HG03378 (cell line): ENCODE measurements around the gene GRM1.
"Not testable (repeated sequence)": the region's sequence is repeated elsewhere in the genome, so short reads cannot be mapped to it uniquely, and the experiment has no call there.

Experiments
- ATAC-seq: cut with Tn5 transposase; IDR thresholded peaks from one replicate; pipeline ENCODE4 v1.9.1; 2021; ENCODE audit warnings: mild to moderate bottlenecking, moderate library complexity; ENCODE audit not compliant: unreplicated experiment

Gene GRM1

GRCh38 chr6:146267447-146267846 lies 238.6 kb downstream of the GRM1 start:
- no peak for ATAC-seq

- no peak for ATAC-seq
These were observed 239.1 kb downstream of the GRM1 start for GRCh38 chr6:146267946-146268345.

- no peak for ATAC-seq
These were observed 240.6 kb downstream of the GRM1 start for GRCh38 chr6:146269482-146269881.

GRCh38 chr6:146271163-146271562 lies 242.3 kb downstream of the GRM1 start:
- not testable (repeated sequence) for ATAC-seq

- ATAC-seq = no peak
These were observed 244.6 kb downstream of the GRM1 start for GRCh38 chr6:146273490-146273889.

GRCh38 chr6:146277142-146277541 lies 248.3 kb downstream of the GRM1 start:
- ATAC-seq = no peak

- ATAC-seq = peak; percentile 50
These were observed 252.9 kb downstream of the GRM1 start for GRCh38 chr6:146281651-146282362.

GRCh38 chr6:146282837-146283236 lies 254.0 kb downstream of the GRM1 start:
- ATAC-seq = no peak

- ATAC-seq = no peak
These were observed 255.4 kb downstream of the GRM1 start for GRCh38 chr6:146284311-146284710.

- ATAC-seq = no peak
These were observed 258.1 kb downstream of the GRM1 start for GRCh38 chr6:146286961-146287360.

- no peak for ATAC-seq
These were observed 259.0 kb downstream of the GRM1 start for GRCh38 chr6:146287691-146288369.

- no peak for ATAC-seq
These were observed 261.1 kb downstream of the GRM1 start for GRCh38 chr6:146289816-146290588.

- ATAC-seq = no peak
These were observed 261.7 kb downstream of the GRM1 start for GRCh38 chr6:146290589-146290901.

GRCh38 chr6:146292506-146292905 lies 263.6 kb downstream of the GRM1 start:
- ATAC-seq = no peak

- ATAC-seq = no peak
These were observed 266.8 kb downstream of the GRM1 start for GRCh38 chr6:146295695-146296094.

- no peak for ATAC-seq
These were observed 269.0 kb downstream of the GRM1 start for GRCh38 chr6:146297815-146298214.

GRCh38 chr6:146300521-146300920 lies 271.7 kb downstream of the GRM1 start:
- ATAC-seq = no peak

- no peak for ATAC-seq
These were observed 272.9 kb downstream of the GRM1 start for GRCh38 chr6:146301764-146302163.

GRCh38 chr6:146302994-146303393 lies 274.1 kb downstream of the GRM1 start:
- ATAC-seq = no peak

GRCh38 chr6:146304181-146304580 lies 275.3 kb downstream of the GRM1 start:
- no peak for ATAC-seq

GRCh38 chr6:146305092-146305491 lies 276.2 kb downstream of the GRM1 start:
- no peak for ATAC-seq

GRCh38 chr6:146305951-146306350 lies 277.1 kb downstream of the GRM1 start:
- ATAC-seq = no peak
